ENCODE data around the gene TSPYL1.

GRCh38 chr6:116279232-116280160 lies at the start of gene TSPYL1:
- TF ChIP-seq POLR2A (IDR thresholded peaks at IDR 0.05) (peak in 2 of 4 donors; percentile 96 to 99), POLR2AphosphoS5 (IDR thresholded peaks at IDR 0.05) (peak; percentile 99)
